Natural killer cell (primary cell): ENCODE data around the gene VRTN. TPM values are rescaled to one million over a fixed set of nuclear protein-coding genes. Genes with fewer than 3 reads are reported as not detected.
A peak's percentile ranks its signal among the peaks of the same experiment; 100 is the strongest.

Source experiments
- ATAC-seq, 3 donors: fragments of 150-1000 bp in 2 of 3; fragments of 200-7000 bp in 1 of 3; cut with Tn5 transposase; 1 replicate in 1 of 3; 2 replicates in 2 of 3; pipeline ENCODE4 v1.10.0; 2021; ENCODE audit warnings: mild to moderate bottlenecking in 2 of 3, moderate library complexity in 2 of 3
- DNase-seq, 2 donors: peaks; one replicate each; pipeline versions ENCODE4 v3.0.0 to v3.0.0-alpha.2; 2013 to 2021; ENCODE audit warnings: mixed read lengths in 1 of 2
- H3K27ac ChIP-seq: one replicate; pipeline ENCODE4 v1.5.1; 2013; ENCODE audit warnings: mild to moderate bottlenecking, low read length
- H3K27me3 ChIP-seq: one replicate; pipeline ENCODE4 v1.6.1; 2013; ENCODE audit warnings: low read length; ENCODE audit not compliant: control insufficient read depth, insufficient read depth
- H3K36me3 ChIP-seq: one replicate; pipeline ENCODE4 v1.6.1; 2013; ENCODE audit warnings: low read length; ENCODE audit not compliant: control insufficient read depth, insufficient read depth
- H3K4me1 ChIP-seq: one replicate; pipeline ENCODE4 v1.6.1; 2013; ENCODE audit warnings: low read length; ENCODE audit not compliant: control insufficient read depth, insufficient read depth
- H3K4me3 ChIP-seq: one replicate; pipeline ENCODE4 v1.5.1; 2013; ENCODE audit warnings: low read length
- H3K9me3 ChIP-seq: one replicate; pipeline ENCODE4 v1.6.1; 2013; ENCODE audit warnings: low read length; ENCODE audit not compliant: control insufficient read depth, insufficient read depth
- H3K27ac Mint-ChIP-seq, 2 donors: one replicate each; pipeline ENCODE4 v1.8.0; 2022; ENCODE audit warnings: mild to moderate bottlenecking in 2 of 2, mixed read lengths in 2 of 2, moderate library complexity in 1 of 2
- H3K27me3 Mint-ChIP-seq, 2 donors: one replicate each; pipeline ENCODE4 v1.8.0; 2022; ENCODE audit warnings: low read depth in 2 of 2, mixed read lengths in 2 of 2
- H3K36me3 Mint-ChIP-seq: one replicate; pipeline ENCODE4 v1.8.0; 2022; ENCODE audit warnings: mixed read lengths
- H3K4me1 Mint-ChIP-seq, 2 donors: one replicate each; pipeline ENCODE4 v1.8.0; 2022; ENCODE audit warnings: mixed read lengths in 2 of 2
- H3K4me3 Mint-ChIP-seq: one replicate; pipeline ENCODE4 v1.8.0; 2022; ENCODE audit warnings: mild to moderate bottlenecking, moderate library complexity, mixed read lengths
- H3K9me3 Mint-ChIP-seq, 2 donors: one replicate each; pipeline ENCODE4 v1.8.0; 2022; ENCODE audit warnings: mixed read lengths in 2 of 2
- WGBS: methylation state at CpG from one replicate; pipeline ENCODE4 v1.1.7; 2013; ENCODE audit warnings: missing lambda C conversion rate; ENCODE audit not compliant: insufficient coverage; 5-methylcytosine and 5-hydroxymethylcytosine counted together
- intact Hi-C: fragments of 100-400 bp; cut with micrococcal nuclease; formaldehyde crosslinking; loops from one replicate; pipeline ENCODE4 v1.14.2; 2022
- total RNA-seq, 4 donors: library from RNA; stranded (reverse); fragments of 120-200 nt in 1 of 4; gene quantifications; one replicate each; pipeline versions ENCODE4 v1.2.3 to v1.2.4, GENCODE V29; 2013 to 2022
- TF ChIP-seq, protein P1 (sequence below): fragments of 200-600 bp; IDR thresholded peaks from one replicate; pipeline ENCODE4 v1.8.0; 2022; ENCODE audit warnings: antibody characterized with exemption

Gene VRTN
- total RNA-seq, 3 donors from 2014 or later (not counting 1 experiment from before 2014, with no cell fraction given), result not detected

DNA sequence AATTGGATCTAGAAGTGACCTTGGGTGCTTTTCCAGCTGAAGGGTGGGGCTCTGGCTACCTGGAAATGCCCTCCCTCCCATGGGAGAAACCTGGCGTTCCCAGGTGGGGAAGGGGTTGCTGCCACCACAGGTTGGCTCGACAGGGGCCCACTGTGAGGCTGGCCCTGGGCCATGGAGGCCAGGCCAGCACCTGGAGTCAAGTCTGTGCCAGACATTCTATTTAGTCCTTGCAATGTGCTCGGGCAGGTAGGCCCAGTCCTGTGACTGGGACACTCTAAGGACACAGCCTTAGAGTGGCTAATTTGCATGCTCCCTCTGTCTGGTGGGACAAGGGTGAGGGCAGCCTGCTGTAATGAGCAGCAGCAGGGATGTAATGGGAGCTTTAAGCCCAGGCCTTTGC is 11.9 kb downstream of the VRTN start:
- Mint-ChIP-seq H3K27ac (no peak overlapping the region), H3K9me3 (no peaks in the 10 kb centered on the region), H3K4me1 (peaks cover 5% of the 10 kb centered on the region in 2 donors), H3K27me3 (peaks cover 10 to 20% of the 10 kb centered on the region in 2 donors), H3K4me3 (no peak overlapping the region), H3K36me3 (no peaks in the 10 kb centered on the region)
- no peak overlapping the region for H3K27ac ChIP-seq
- no peaks in the 10 kb centered on the region for H3K9me3 ChIP-seq
- DNase-seq, result no peak
- no peaks in the 10 kb centered on the region for H3K27me3 ChIP-seq
- WGBS, result 72% methylated on average over 3 of the region's 3 CpGs
- no peaks in the 10 kb centered on the region for H3K36me3 ChIP-seq
- intact Hi-C loops, result loop anchor here (10.0 kb wide), 1 partner anchor 445 kb away; no protein-coding TSS in a partner anchor
- peaks cover 3% of the 10 kb centered on the region for H3K4me1 ChIP-seq
- no peak for ATAC-seq
- TF ChIP-seq, protein P1, sequence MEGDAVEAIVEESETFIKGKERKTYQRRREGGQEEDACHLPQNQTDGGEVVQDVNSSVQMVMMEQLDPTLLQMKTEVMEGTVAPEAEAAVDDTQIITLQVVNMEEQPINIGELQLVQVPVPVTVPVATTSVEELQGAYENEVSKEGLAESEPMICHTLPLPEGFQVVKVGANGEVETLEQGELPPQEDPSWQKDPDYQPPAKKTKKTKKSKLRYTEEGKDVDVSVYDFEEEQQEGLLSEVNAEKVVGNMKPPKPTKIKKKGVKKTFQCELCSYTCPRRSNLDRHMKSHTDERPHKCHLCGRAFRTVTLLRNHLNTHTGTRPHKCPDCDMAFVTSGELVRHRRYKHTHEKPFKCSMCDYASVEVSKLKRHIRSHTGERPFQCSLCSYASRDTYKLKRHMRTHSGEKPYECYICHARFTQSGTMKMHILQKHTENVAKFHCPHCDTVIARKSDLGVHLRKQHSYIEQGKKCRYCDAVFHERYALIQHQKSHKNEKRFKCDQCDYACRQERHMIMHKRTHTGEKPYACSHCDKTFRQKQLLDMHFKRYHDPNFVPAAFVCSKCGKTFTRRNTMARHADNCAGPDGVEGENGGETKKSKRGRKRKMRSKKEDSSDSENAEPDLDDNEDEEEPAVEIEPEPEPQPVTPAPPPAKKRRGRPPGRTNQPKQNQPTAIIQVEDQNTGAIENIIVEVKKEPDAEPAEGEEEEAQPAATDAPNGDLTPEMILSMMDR, result no peak
- no peak overlapping the region for H3K4me3 ChIP-seq

DNA sequence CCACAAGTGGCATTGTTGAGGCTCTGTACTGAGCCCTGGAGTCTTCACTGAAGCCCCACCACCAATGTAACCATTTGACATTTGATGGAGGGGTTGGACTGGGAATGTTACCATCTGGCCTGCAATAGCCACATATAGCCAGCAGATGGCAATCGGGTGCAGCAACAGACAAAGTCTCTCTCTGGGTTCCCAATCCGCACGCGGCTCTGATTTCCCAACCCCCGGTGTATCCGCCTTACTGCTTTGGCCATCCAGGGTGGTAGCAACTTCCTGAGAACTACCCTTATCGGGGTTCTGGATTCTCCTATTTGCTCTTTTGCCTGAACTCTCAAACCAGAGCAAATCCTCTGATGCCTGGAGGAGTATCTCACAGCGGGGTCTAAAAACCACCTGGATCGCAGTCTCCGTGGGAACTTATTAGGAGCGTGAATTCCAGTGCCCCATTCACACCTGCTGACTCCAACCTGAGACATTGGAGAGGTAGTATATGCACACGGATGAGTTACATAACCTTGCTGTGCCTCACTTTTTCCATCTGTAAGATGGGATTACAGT is 14.2 kb downstream of the VRTN start:
- peaks cover 10 to 20% of the 10 kb centered on the region in 2 donors for H3K27me3 Mint-ChIP-seq
- ATAC-seq (peak; percentile 76 to 86 (median 81)), DNase-seq (peak; percentile 54 to 78)
- no peak overlapping the region for H3K4me3 Mint-ChIP-seq
- Histone ChIP-seq H3K27ac (no peak overlapping the region), H3K4me1 (peaks cover 3% of the 10 kb centered on the region), H3K36me3 (no peaks in the 10 kb centered on the region), H3K27me3 (no peaks in the 10 kb centered on the region), H3K4me3 (no peak overlapping the region), H3K9me3 (no peaks in the 10 kb centered on the region)
- H3K4me1 Mint-ChIP-seq, result peaks cover 5% of the 10 kb centered on the region in 2 donors
- 28% methylated on average over 12 of the region's 12 CpGs for WGBS
- H3K27ac Mint-ChIP-seq, result peak overlapping the region in 1 of 2 donors; percentile 2
- no peaks in the 10 kb centered on the region for H3K9me3 Mint-ChIP-seq
- intact Hi-C loops, result loop anchor here (1.0 to 10.0 kb wide), 3 partner anchors 117 to 442 kb away; no protein-coding TSS in a partner anchor
- H3K36me3 Mint-ChIP-seq, result no peaks in the 10 kb centered on the region
- TF ChIP-seq, protein P1, result peak; percentile 91

DNA sequence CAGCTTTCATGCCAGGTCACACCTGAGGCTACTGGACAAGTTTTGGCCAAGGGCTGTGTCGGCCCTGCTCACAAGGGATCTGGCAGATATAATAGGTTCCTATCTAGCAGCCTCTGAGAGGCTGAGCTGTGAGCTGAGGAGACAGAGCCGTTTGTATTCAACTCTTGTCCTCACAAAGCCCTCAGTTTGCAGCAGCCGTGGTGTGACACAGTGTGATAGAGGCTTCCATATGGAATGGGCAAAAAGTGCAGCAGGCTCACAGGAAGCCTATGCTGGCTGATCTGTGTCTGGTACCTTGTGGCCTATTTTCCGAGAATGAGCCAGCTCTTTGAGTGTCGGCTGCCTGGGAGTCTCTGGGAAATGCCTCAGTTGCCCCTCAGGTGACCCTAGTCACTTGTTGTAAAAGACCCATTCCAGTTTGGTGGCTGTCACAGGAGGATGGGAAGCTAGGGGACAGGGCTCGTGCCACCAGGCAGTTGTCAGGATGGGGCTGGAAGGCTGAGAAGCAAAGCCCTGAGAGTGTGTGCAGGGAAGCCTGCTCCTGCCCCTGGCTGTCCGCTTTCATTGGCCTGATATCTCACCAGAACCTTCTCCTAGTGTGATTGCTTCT is 16.1 kb downstream of the VRTN start:
- Histone ChIP-seq H3K27me3 (no peaks in the 10 kb centered on the region), H3K4me3 (no peak overlapping the region), H3K27ac (no peak overlapping the region), H3K9me3 (no peaks in the 10 kb centered on the region), H3K4me1 (peaks cover 3% of the 10 kb centered on the region), H3K36me3 (no peaks in the 10 kb centered on the region)
- Mint-ChIP-seq H3K4me1 (peaks cover 5% of the 10 kb centered on the region in 2 donors), H3K36me3 (no peaks in the 10 kb centered on the region), H3K4me3 (no peak overlapping the region), H3K9me3 (no peaks in the 10 kb centered on the region), H3K27ac (no peak overlapping the region), H3K27me3 (peaks cover 10 to 20% of the 10 kb centered on the region in 2 donors)
- DNase-seq, result no peak
- no peak for ATAC-seq
- WGBS, result 80% methylated on average over 7 of the region's 7 CpGs
- TF ChIP-seq, protein P1, result no peak
- intact Hi-C loops, result loop anchor here (10.0 kb wide), 1 partner anchor 440 kb away; no protein-coding TSS in a partner anchor
